ENCODE measurements around the gene MPRIP.

Gene MPRIP

GRCh38 chr17:17164676-17165075, 122.4 kb downstream of the MPRIP start:
- H3K27me3 ChIP-seq (ENCODE audit: control insufficient read depth, insufficient read depth, low read length): no peaks in the 10 kb centered on the region
- peaks cover 72% of the 10 kb centered on the region for H3K36me3 ChIP-seq (ENCODE audit: control insufficient read depth, insufficient read depth, low read length)
- no peaks in the 10 kb centered on the region for H3K4me1 ChIP-seq (ENCODE audit: control insufficient read depth, insufficient read depth, low read length)
- H3K4me3 ChIP-seq (ENCODE audit: low read depth, low read length): no peak overlapping the region
- H3K27ac ChIP-seq (ENCODE audit: low read depth, low read length): no peak overlapping the region
- no peak overlapping the region for H3K9ac ChIP-seq (ENCODE audit: low read depth, low read length)
- no peaks in the 10 kb centered on the region for H3K9me3 ChIP-seq (ENCODE audit: control insufficient read depth, insufficient read depth, low read length)

GRCh38 chr17:17165666-17166308, 123.5 kb downstream of the MPRIP start:
- H3K9me3 ChIP-seq (ENCODE audit: control insufficient read depth, insufficient read depth, low read length): no peaks in the 10 kb centered on the region
- H3K4me3 ChIP-seq (ENCODE audit: low read depth, low read length): no peak overlapping the region
- H3K36me3 ChIP-seq (ENCODE audit: control insufficient read depth, insufficient read depth, low read length): peaks cover 63% of the 10 kb centered on the region
- no peaks in the 10 kb centered on the region for H3K4me1 ChIP-seq (ENCODE audit: control insufficient read depth, insufficient read depth, low read length)
- H3K9ac ChIP-seq (ENCODE audit: low read depth, low read length): no peak overlapping the region
- no peak overlapping the region for H3K27ac ChIP-seq (ENCODE audit: low read depth, low read length)
- no peaks in the 10 kb centered on the region for H3K27me3 ChIP-seq (ENCODE audit: control insufficient read depth, insufficient read depth, low read length)

- H3K36me3 ChIP-seq (ENCODE audit: control insufficient read depth, insufficient read depth, low read length): peaks cover 57% of the 10 kb centered on the region
These were observed 124.2 kb downstream of the MPRIP start for GRCh38 chr17:17166446-17166845.

GRCh38 chr17:17167356-17167755, 125.1 kb downstream of the MPRIP start:
- Histone ChIP-seq H3K36me3 (ENCODE audit: control insufficient read depth, insufficient read depth, low read length) (peaks cover 55% of the 10 kb centered on the region), H3K27me3 (ENCODE audit: control insufficient read depth, insufficient read depth, low read length) (no peaks in the 10 kb centered on the region)

More at GRCh38 chr17:17166446-17166845, 124.2 kb downstream of the MPRIP start:
- Histone ChIP-seq H3K27ac (ENCODE audit: low read depth, low read length) (no peak overlapping the region), H3K27me3 (ENCODE audit: control insufficient read depth, insufficient read depth, low read length) (no peaks in the 10 kb centered on the region), H3K4me3 (ENCODE audit: low read depth, low read length) (no peak overlapping the region), H3K9me3 (ENCODE audit: control insufficient read depth, insufficient read depth, low read length) (no peaks in the 10 kb centered on the region), H3K9ac (ENCODE audit: low read depth, low read length) (no peak overlapping the region), H3K4me1 (ENCODE audit: control insufficient read depth, insufficient read depth, low read length) (no peaks in the 10 kb centered on the region)

GRCh38 chr17:17167986-17168385, 125.7 kb downstream of the MPRIP start:
- no peak overlapping the region for H3K4me3 ChIP-seq (ENCODE audit: low read depth, low read length)
- no peaks in the 10 kb centered on the region; the same call in 1 of the 2 replicates for H3K4me1 ChIP-seq (ENCODE audit: control insufficient read depth, insufficient read depth, low read length)
- H3K27me3 ChIP-seq (ENCODE audit: control insufficient read depth, insufficient read depth, low read length): no peaks in the 10 kb centered on the region
- H3K9ac ChIP-seq (ENCODE audit: low read depth, low read length): no peak overlapping the region
- no peaks in the 10 kb centered on the region for H3K9me3 ChIP-seq (ENCODE audit: control insufficient read depth, insufficient read depth, low read length)
- no peak overlapping the region for H3K27ac ChIP-seq (ENCODE audit: low read depth, low read length)
- H3K36me3 ChIP-seq (ENCODE audit: control insufficient read depth, insufficient read depth, low read length): peaks cover 55% of the 10 kb centered on the region

More at GRCh38 chr17:17167356-17167755, 125.1 kb downstream of the MPRIP start:
- no peaks in the 10 kb centered on the region for H3K9me3 ChIP-seq (ENCODE audit: control insufficient read depth, insufficient read depth, low read length)
- H3K27ac ChIP-seq (ENCODE audit: low read depth, low read length): no peak overlapping the region
- no peak overlapping the region for H3K9ac ChIP-seq (ENCODE audit: low read depth, low read length)
- no peak overlapping the region for H3K4me3 ChIP-seq (ENCODE audit: low read depth, low read length)
- H3K4me1 ChIP-seq (ENCODE audit: control insufficient read depth, insufficient read depth, low read length): no peaks in the 10 kb centered on the region; the same call in 1 of the 2 replicates

GRCh38 chr17:17168401-17168800, 126.1 kb downstream of the MPRIP start:
- peaks cover 55% of the 10 kb centered on the region for H3K36me3 ChIP-seq (ENCODE audit: control insufficient read depth, insufficient read depth, low read length)

GRCh38 chr17:17169396-17169795, 127.1 kb downstream of the MPRIP start:
- peaks cover 58% of the 10 kb centered on the region for H3K36me3 ChIP-seq (ENCODE audit: control insufficient read depth, insufficient read depth, low read length)
- H3K4me1 ChIP-seq (ENCODE audit: control insufficient read depth, insufficient read depth, low read length): no peaks in the 10 kb centered on the region; the same call in 1 of the 2 replicates
- no peak overlapping the region for H3K4me3 ChIP-seq (ENCODE audit: low read depth, low read length)
- no peak overlapping the region for H3K9ac ChIP-seq (ENCODE audit: low read depth, low read length)
- H3K9me3 ChIP-seq (ENCODE audit: control insufficient read depth, insufficient read depth, low read length): no peaks in the 10 kb centered on the region
- H3K27me3 ChIP-seq (ENCODE audit: control insufficient read depth, insufficient read depth, low read length): no peaks in the 10 kb centered on the region
- H3K27ac ChIP-seq (ENCODE audit: low read depth, low read length): no peak overlapping the region

More at GRCh38 chr17:17168401-17168800, 126.1 kb downstream of the MPRIP start:
- H3K4me3 ChIP-seq (ENCODE audit: low read depth, low read length): no peak overlapping the region
- H3K9ac ChIP-seq (ENCODE audit: low read depth, low read length): no peak overlapping the region
- H3K4me1 ChIP-seq (ENCODE audit: control insufficient read depth, insufficient read depth, low read length): no peaks in the 10 kb centered on the region; the same call in 1 of the 2 replicates
- H3K9me3 ChIP-seq (ENCODE audit: control insufficient read depth, insufficient read depth, low read length): no peaks in the 10 kb centered on the region
- no peak overlapping the region for H3K27ac ChIP-seq (ENCODE audit: low read depth, low read length)
- no peaks in the 10 kb centered on the region for H3K27me3 ChIP-seq (ENCODE audit: control insufficient read depth, insufficient read depth, low read length)

GRCh38 chr17:17170346-17170985, 128.2 kb downstream of the MPRIP start:
- H3K27me3 ChIP-seq (ENCODE audit: control insufficient read depth, insufficient read depth, low read length): no peaks in the 10 kb centered on the region
- no peak overlapping the region for H3K4me3 ChIP-seq (ENCODE audit: low read depth, low read length)
- peaks cover 55% of the 10 kb centered on the region for H3K36me3 ChIP-seq (ENCODE audit: control insufficient read depth, insufficient read depth, low read length)
- H3K4me1 ChIP-seq (ENCODE audit: control insufficient read depth, insufficient read depth, low read length): no peaks in the 10 kb centered on the region; the same call in 1 of the 2 replicates
- H3K27ac ChIP-seq (ENCODE audit: low read depth, low read length): no peak overlapping the region
- H3K9me3 ChIP-seq (ENCODE audit: control insufficient read depth, insufficient read depth, low read length): no peaks in the 10 kb centered on the region
- no peak overlapping the region for H3K9ac ChIP-seq (ENCODE audit: low read depth, low read length)

GRCh38 chr17:17171186-17171585, 128.9 kb downstream of the MPRIP start:
- Histone ChIP-seq H3K36me3 (ENCODE audit: control insufficient read depth, insufficient read depth, low read length) (peaks cover 55% of the 10 kb centered on the region), H3K27ac (ENCODE audit: low read depth, low read length) (no peak overlapping the region), H3K4me1 (ENCODE audit: control insufficient read depth, insufficient read depth, low read length) (no peaks in the 10 kb centered on the region; the same call in 1 of the 2 replicates), H3K27me3 (ENCODE audit: control insufficient read depth, insufficient read depth, low read length) (no peaks in the 10 kb centered on the region), H3K4me3 (ENCODE audit: low read depth, low read length) (no peak overlapping the region), H3K9ac (ENCODE audit: low read depth, low read length) (no peak overlapping the region), H3K9me3 (ENCODE audit: control insufficient read depth, insufficient read depth, low read length) (no peaks in the 10 kb centered on the region)

- H3K27ac ChIP-seq (ENCODE audit: low read depth, low read length): no peak overlapping the region
- H3K4me1 ChIP-seq (ENCODE audit: control insufficient read depth, insufficient read depth, low read length): no peaks in the 10 kb centered on the region; the same call in 1 of the 2 replicates
- no peaks in the 10 kb centered on the region for H3K27me3 ChIP-seq (ENCODE audit: control insufficient read depth, insufficient read depth, low read length)
- H3K36me3 ChIP-seq (ENCODE audit: control insufficient read depth, insufficient read depth, low read length): peaks cover 57% of the 10 kb centered on the region
- no peak overlapping the region for H3K4me3 ChIP-seq (ENCODE audit: low read depth, low read length)
- H3K9ac ChIP-seq (ENCODE audit: low read depth, low read length): no peak overlapping the region
- no peaks in the 10 kb centered on the region for H3K9me3 ChIP-seq (ENCODE audit: control insufficient read depth, insufficient read depth, low read length)
These were observed 130.0 kb downstream of the MPRIP start for GRCh38 chr17:17172001-17172939.
